Stimulated activated CD4-positive, alpha-beta T cell treated with anti-CD3 and anti-CD28 coated beads, TNF-alpha, amount 100 ng/mL, for 24 hours (primary cell): ENCODE measurements around the gene NELL1.
"Not testable (repeated sequence)": the region's sequence is repeated elsewhere in the genome, so short reads cannot be mapped to it uniquely, and the experiment has no call there.

Experiments
- DNase-seq, 3 experiments: peaks; one replicate each; pipeline ENCODE4 v3.0.0-alpha.2; 2020; ENCODE audit warnings: low read depth in 3 of 3

NELL1 gene

DNA sequence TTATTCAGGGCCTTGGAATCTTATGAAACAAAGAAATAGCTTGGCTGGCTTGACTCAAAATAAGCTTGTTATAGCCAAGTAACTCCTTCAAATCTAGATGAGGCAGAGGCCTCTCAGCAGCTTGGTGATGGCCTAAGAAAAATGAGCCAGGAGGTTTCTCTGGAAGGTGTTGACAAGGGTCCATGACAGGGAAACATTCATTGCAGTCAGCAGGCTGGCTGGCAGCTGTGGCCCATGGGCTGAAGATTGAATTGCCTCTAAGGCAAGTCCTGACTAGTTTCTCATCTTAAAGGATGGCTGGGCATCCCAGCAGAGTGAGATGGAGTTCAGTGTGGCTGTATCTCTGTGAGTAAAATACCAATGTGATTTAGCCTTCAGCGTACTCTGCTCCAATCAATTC is 441.0 kb downstream of the NELL1 start:
- DNase-seq, result no peak

GRCh38 chr11:21113876-21114275 is 444.5 kb downstream of the NELL1 start:
- DNase-seq, result no peak

DNA sequence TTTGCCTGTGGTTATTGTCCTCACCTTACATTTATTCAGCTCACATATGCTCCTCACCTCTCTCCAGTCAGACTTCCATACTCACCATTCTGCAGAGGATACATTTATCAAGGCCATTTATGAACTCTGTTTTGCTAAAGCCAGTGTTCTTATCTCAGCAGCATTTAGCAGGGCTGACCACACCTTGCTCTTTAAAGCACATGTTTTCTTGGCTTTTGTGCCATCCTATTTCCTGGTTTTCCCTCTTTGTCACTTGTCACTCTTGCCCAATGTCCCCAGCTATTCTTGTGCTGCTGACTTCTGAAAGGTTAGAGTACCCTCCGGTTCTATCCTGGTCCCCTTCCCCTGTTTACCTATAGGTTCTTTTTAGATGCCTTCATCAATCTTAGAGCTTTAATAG is 446.6 kb downstream of the NELL1 start:
- DNase-seq, result no peak

DNA sequence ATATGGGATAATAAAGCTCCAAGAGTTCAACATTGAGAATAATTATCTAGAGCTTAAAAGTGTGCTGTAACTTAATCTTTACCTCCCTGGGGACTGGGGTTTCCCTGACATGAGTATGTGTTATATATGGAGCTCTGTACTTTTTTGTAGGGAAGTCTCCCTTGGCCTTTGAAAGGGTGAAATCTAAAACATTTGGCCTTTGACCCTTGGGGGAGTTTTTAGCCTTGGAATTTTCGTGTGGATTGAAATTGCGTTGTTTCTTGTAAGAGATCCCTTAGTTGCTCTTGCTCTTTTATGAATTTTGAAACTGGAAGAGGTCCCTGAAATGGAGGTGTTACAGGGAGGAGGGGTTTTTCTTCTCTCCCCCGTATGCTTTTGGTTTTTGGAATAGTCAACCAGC is 450.0 kb downstream of the NELL1 start:
- DNase-seq, result no peak

- no peak for DNase-seq
These were observed 452.6 kb downstream of the NELL1 start for GRCh38 chr11:21121991-21122390.

GRCh38 chr11:21122523-21122922 is 453.1 kb downstream of the NELL1 start:
- DNase-seq, result no peak

GRCh38 chr11:21132146-21132720 is 462.8 kb downstream of the NELL1 start:
- no peak for DNase-seq

- no peak for DNase-seq
These were observed 463.9 kb downstream of the NELL1 start for GRCh38 chr11:21133244-21133643.

- no peak for DNase-seq
These were observed 464.3 kb downstream of the NELL1 start for GRCh38 chr11:21133722-21134121.

DNA sequence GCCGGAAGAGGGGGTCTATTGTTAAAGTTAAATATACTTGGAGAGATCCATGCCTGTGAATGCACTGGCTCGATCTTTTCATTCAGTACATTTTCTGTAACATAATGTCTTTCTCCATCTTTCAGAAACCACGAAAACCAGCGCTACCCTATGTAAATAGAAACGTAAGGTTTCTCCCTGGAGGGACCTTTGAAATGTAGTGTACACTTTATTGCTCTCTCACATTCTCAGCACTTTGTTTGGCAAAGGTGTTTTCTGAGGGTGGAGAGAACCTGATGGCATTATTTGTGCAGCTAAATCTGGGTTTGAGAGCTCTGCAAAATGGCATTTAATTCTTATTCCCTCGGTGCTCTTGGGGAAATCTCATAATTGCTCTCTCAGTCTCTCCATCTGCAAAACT is 468.4 kb downstream of the NELL1 start:
- no peak for DNase-seq

- not testable (repeated sequence) for DNase-seq
These were observed 472.2 kb downstream of the NELL1 start for GRCh38 chr11:21141557-21141956.

DNA sequence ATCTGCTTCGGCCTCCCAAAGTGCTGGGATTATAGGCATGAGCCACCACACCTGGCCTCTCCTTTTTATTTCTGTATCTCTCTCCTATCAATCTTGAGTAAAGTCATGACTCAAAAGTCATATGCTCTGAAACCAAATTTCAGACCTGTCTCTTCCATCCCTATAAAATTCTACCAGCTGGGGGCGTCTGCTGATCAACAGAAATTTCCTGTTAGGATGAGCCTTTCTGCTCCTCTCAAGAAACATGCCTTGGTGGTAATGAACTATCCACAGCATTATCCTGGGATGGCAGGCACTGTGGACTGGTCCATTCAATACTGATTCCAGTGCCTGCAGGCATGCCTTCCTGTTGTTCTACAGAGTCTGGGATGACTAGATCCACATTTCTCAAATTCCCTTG is 472.6 kb downstream of the NELL1 start:
- DNase-seq, result no peak

DNA sequence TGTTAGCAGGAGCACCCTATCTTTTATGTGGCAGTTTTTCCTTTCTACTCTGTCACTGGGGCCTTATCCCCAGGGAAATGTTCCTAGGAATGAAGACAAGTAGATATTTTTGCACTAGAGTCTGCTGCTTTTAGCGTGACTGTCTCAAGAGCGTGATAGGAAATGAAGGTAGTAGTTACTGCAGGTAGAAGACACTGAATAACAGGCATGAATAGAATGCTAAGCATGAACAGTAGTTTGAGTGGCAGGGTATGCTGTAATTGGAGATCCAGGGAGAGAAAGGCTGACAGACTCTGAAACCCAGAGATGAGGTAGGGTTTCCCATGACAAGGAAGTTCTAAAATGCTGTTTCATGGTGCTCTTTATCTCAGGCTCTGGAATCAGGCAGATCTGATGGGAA is 475.1 kb downstream of the NELL1 start:
- no peak for DNase-seq

DNA sequence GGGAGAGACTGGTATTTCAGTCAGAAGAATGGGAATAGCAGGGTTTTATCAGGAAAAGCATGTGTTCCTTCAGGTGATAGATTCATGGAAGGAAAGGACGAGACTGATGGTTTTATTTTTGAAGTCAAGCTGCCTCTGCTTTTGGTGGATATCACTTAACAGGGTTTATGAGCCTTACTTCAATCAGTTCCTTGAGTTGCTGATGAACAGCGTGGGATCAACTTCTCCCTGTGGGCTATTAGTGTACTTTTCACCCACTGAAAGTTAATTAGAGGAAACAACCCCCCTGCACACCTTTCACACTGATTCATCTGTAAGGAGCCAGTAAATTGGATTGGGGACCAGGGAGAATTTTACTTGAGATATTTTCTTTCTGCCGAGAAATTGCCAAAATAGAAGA is 479.0 kb downstream of the NELL1 start:
- DNase-seq, result no peak

DNA sequence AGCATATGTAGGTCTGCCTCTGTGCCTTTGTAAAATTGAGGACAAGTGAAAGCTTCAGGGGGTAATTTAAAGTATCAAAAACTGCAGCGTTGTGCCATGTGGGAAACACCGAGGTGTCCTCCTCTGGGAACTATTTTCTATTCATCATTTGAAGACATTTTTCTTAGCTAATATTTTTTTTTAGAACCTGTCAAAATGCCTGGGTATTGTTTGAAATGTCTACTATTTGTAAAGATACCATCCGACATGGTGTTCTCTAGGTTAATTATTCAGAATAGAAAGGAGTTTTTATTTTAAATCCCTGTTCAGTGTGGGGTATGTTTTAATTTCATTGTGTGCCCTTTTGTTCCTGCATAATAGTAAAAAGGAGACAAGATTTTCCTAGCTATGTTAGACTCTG is 490.8 kb downstream of the NELL1 start:
- DNase-seq, result no peak

GRCh38 chr11:21169639-21170038 is 500.3 kb downstream of the NELL1 start:
- no peak for DNase-seq

DNA sequence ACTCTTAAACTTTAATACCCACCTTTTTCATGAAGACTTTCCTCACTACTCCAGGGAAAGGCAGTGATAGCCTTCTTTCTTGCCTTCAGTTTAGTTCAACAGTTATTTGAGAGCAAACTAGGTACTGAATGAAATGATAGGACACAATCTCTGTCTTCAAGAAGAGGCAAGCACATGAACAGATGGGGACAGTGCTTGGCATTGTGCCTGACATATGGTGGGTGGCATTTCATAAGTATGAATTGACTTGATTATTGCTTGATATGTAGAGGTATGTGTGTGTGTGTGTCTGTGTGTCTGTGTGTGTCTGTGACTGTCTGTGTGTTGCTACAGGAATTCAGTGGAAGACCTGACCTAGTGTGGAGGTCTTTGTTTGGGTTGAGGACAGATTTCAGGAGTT is 504.1 kb downstream of the NELL1 start:
- no peak for DNase-seq

DNA sequence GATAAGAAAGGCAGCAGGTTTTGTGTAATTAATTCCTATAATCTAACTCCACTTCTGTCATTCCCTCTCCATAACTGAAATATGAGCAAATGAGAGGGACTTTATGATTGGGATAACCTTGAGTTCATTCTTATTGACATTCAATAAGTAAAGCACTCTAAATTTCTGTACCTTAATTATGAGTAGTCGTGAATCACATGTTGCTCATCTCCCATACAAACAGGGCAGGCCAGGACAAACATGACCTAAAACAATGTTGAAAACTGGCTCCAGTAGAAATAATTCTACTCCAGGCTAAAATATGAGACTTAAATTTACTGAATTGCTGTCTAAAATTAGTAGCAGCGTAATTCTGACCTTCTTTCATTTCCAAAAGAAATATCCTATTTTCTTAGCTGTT is 505.4 kb downstream of the NELL1 start:
- DNase-seq, result no peak

DNA sequence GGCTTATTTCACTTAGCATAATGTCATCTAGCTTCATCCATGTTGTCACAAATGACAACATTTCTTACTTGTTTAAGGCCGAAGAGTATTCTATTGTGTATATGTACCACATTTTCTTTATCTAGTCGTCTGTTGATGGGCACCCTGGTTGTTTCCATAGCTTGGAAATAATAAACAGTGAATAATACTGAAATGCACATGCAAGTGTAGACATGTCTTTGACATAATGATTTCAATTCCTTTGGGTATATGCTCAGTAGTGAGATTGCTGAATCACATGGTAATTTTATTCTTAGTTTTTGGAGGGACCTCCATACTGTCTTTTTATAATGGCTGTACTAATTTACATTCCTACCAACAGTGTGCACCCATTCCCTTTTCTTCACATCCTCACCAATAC is 508.0 kb downstream of the NELL1 start:
- no peak for DNase-seq

- no peak for DNase-seq
These were observed 510.4 kb downstream of the NELL1 start for GRCh38 chr11:21179770-21180169.

- no peak for DNase-seq
These were observed 510.8 kb downstream of the NELL1 start for GRCh38 chr11:21180182-21180581.

DNA sequence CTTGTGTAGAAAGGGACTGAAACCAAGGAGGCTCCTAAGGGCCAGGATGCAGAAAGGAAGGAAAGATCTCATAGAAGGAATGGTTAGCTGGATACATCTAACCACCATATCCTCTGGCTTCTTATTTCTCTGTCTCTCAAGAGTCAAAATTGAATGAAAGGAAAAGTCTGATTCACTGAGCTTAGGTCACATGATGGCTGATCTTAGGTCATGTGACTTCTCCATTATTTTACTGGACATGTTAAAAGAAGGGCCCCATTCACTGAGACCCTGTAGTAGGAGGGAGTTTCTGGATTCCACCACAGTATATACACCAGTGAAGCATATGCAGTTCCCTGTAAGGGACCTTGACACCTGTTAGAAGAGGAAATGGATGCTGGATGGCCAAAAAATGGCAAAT is 516.6 kb downstream of the NELL1 start:
- no peak for DNase-seq

DNA sequence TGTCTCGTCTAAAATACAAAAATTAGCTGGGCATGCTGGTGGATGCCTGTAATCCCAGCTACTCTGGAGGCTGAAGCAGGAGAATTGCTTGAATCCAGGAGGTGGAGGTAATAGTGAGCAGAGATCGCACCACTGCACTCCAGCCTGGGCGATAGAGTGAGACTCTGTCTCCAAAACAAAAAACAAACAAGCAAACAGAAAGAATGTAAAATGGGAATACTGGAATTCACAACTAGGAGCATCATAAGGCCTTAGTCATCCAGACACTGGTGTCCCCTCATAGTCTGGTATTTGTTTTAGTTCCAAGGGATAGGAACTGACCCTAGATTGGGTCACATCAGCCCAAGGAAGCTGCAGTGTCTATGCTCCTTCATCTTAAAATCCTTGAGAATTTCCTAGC is 520.8 kb downstream of the NELL1 start:
- DNase-seq, result no peak

DNA sequence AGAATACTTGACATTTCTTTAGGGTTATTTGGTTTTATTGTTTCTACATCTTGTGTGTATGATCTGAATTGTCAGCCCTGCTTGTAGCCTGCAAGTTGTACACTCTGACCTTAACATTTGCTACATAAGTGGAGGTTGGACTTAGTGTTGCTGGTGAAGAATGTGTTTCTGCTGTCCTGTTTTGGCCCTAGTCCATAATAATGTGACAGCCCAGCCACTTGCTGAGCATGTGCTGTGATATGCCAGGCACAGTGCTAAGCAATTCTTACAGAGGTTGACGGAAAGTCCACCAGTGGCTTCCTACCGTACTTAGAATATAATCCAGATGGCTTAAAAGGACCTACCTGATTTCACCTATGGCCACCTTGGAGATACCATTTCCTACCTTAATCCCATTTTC is 526.6 kb downstream of the NELL1 start:
- no peak for DNase-seq

DNA sequence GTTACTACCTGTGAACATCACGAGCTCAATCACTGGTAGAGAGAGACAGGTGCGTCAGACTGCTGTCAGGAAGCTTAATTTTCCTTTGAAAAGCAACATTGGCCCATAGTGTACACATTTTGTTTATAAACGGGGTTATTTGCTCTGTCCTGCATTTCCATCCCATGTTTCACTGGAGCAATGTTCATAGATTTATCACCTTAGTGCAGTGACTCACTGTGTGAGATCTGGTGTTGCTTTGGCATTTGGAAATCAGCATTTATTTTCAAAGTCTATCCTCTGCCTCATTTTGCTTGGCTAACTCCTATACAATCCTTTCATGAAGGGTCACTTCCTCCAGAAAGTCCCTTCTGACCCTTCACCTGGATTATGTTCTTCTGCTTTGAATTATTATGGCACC is 529.1 kb downstream of the NELL1 start:
- no peak for DNase-seq
